ENCODE data around the gene GNG4. TPM values are rescaled to one million over a fixed set of nuclear protein-coding genes. Genes with fewer than 3 reads are reported as not detected.
A peak's percentile ranks its signal among the peaks of the same experiment; 100 is the strongest.
"Not testable (repeated sequence)": the region's sequence is repeated elsewhere in the genome, so short reads cannot be mapped to it uniquely, and the experiment has no call there.

Gene GNG4
- polyA plus RNA-seq, 1 experiment = 0.33 TPM

DNA sequence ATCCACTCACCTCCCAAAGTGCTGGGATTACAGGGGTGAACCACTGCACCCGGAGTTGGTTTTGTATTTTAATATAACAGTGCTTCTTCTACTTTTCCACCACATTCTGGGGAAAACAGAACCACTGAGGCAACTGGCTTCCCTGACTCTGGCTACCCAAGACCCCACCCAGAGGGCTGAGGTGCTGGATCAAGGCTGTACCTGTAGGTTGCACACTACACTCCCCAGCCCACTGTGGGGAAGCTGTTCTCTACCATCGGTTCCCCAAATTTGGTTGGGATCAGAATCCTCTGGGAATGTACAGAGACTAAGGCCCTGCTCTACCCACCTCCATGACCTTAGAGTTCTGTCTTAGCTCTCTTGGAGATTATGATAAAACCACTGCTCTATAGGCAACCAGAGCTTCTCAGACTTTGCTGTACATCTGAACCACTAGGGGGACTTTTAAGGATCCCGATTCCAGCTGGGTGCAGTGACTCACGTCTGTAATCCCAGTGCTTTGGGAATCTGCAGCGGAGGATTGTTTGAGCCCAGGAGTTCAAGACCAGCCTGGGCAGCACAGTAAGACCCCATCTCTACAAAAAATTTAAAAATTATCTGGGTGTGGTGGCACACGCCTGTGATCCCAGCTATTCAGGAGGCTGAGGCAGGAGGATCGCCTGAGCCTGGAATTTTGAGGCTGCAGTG is 51.6 kb downstream of the GNG4 start:
- peak; percentile 10 for DNase-seq (ENCODE audit: low read depth, low spot score)
- POLR2A ChIA-PET = interaction anchor here (0.6 kb wide), 1 partner anchor 65 kb away, joined by 3 read pairs; no protein-coding TSS in a partner anchor

GRCh38 chr1:235595079-235595478 is 54.5 kb downstream of the GNG4 start:
- POLR2A ChIA-PET = interaction anchor here (0.6 kb wide), 1 partner anchor 204 kb away, joined by 4 read pairs; no protein-coding TSS in a partner anchor
- no peak for DNase-seq (ENCODE audit: low read depth, low spot score)
- Histone ChIP-seq H3K4me3 (ENCODE audit: low read depth, low read length) (no peak overlapping the region), H3K9me3 (ENCODE audit: control insufficient read depth, insufficient read depth, low read length) (no peaks in the 10 kb centered on the region; the same call in 1 of the 2 replicates), H3K27ac (ENCODE audit: low read depth, low read length) (no peak overlapping the region), H3K27me3 (ENCODE audit: control insufficient read depth, insufficient read depth, low read length) (no peaks in the 10 kb centered on the region)
- CTCF ChIA-PET = no interaction called here
- TF ChIP-seq, protein P1, sequence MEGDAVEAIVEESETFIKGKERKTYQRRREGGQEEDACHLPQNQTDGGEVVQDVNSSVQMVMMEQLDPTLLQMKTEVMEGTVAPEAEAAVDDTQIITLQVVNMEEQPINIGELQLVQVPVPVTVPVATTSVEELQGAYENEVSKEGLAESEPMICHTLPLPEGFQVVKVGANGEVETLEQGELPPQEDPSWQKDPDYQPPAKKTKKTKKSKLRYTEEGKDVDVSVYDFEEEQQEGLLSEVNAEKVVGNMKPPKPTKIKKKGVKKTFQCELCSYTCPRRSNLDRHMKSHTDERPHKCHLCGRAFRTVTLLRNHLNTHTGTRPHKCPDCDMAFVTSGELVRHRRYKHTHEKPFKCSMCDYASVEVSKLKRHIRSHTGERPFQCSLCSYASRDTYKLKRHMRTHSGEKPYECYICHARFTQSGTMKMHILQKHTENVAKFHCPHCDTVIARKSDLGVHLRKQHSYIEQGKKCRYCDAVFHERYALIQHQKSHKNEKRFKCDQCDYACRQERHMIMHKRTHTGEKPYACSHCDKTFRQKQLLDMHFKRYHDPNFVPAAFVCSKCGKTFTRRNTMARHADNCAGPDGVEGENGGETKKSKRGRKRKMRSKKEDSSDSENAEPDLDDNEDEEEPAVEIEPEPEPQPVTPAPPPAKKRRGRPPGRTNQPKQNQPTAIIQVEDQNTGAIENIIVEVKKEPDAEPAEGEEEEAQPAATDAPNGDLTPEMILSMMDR (IDR thresholded peaks at IDR 0.05; ENCODE audit: low read depth, low read length) = no peak

More for the DNA sequence above, 51.6 kb downstream of the GNG4 start:
- CTCF ChIA-PET = interaction anchor here (0.7 to 3.8 kb wide), 11 partner anchors 9 to 374 kb away, joined by 3 to 15 read pairs (median 4); no protein-coding TSS in a partner anchor
- Histone ChIP-seq H3K4me3 (ENCODE audit: low read depth, low read length) (no peak overlapping the region), H3K27me3 (ENCODE audit: control insufficient read depth, insufficient read depth, low read length) (no peaks in the 10 kb centered on the region), H3K27ac (ENCODE audit: low read depth, low read length) (no peak overlapping the region), H3K9me3 (ENCODE audit: control insufficient read depth, insufficient read depth, low read length) (no peaks in the 10 kb centered on the region; the same call in 1 of the 2 replicates)
- TF ChIP-seq, protein P1 (IDR thresholded peaks at IDR 0.05; ENCODE audit: low read depth, low read length) = peak; percentile 54

DNA sequence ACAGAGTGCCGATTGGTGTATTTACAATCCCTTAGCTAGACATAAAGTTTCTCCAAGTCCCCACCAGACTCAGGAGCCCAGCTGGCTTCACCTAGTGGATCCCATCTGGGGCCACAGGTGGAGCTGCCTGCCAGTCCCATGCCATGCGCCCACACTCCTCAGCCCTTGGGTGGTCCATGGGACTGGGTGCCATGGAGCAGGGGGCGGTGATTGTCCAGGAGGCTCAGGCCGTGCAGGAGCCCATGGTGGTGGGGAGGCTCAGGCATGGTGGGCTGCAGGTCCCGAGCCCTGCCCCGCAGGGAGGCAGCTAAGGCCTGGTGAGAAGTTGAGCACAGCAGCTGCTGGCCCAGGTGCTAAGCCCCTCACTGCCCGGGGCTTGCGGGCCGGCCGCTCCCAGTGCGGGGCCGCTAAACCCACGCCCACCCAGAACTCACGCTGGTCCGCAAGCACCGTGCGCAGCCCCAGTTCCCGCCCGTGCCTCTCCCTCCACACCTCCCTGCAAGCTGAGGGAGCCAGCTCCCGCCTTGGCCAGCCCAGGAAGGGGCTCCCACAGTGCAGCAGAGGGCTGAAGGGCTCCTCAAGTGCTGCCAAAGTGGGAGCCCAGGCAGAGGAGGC is 55.2 kb downstream of the GNG4 start:
- H3K27me3 ChIP-seq (ENCODE audit: control insufficient read depth, insufficient read depth, low read length); H3K9me3 ChIP-seq (ENCODE audit: control insufficient read depth, insufficient read depth, low read length); DNase-seq (ENCODE audit: low read depth, low spot score); H3K4me3 ChIP-seq (ENCODE audit: low read depth, low read length); H3K27ac ChIP-seq (ENCODE audit: low read depth, low read length); CTCF ChIA-PET; POLR2A ChIA-PET: not testable (repeated sequence)

GRCh38 chr1:235588916-235589515 is 60.6 kb downstream of the GNG4 start:
- POLR2A ChIA-PET = no interaction called here
- Histone ChIP-seq H3K4me3 (ENCODE audit: low read depth, low read length) (no peak overlapping the region), H3K27ac (ENCODE audit: low read depth, low read length) (no peak overlapping the region), H3K9me3 (ENCODE audit: control insufficient read depth, insufficient read depth, low read length) (peaks cover 15% of the 10 kb centered on the region), H3K27me3 (ENCODE audit: control insufficient read depth, insufficient read depth, low read length) (peaks cover 9% of the 10 kb centered on the region)
- CTCF ChIA-PET = interaction anchor here (1.1 to 1.8 kb wide), 3 partner anchors 9 to 382 kb away, joined by 3 to 5 read pairs (median 3); no protein-coding TSS in a partner anchor
- no peak for DNase-seq (ENCODE audit: low read depth, low spot score)
- TF ChIP-seq, protein P1 (IDR thresholded peaks at IDR 0.05; ENCODE audit: low read depth, low read length) = no peak

GRCh38 chr1:235588156-235588555 is 61.4 kb downstream of the GNG4 start:
- POLR2A ChIA-PET = no interaction called here
- H3K27ac ChIP-seq (ENCODE audit: low read depth, low read length) = no peak overlapping the region
- CTCF ChIA-PET = interaction anchor here (1.8 kb wide), 1 partner anchor 383 kb away, joined by 5 read pairs; no protein-coding TSS in a partner anchor
- peaks cover 15% of the 10 kb centered on the region for H3K9me3 ChIP-seq (ENCODE audit: control insufficient read depth, insufficient read depth, low read length)
- no peak overlapping the region for H3K4me3 ChIP-seq (ENCODE audit: low read depth, low read length)
- DNase-seq (ENCODE audit: low read depth, low spot score) = no peak
- TF ChIP-seq, protein P1 (IDR thresholded peaks at IDR 0.05; ENCODE audit: low read depth, low read length) = no peak
- H3K27me3 ChIP-seq (ENCODE audit: control insufficient read depth, insufficient read depth, low read length) = peaks cover 12% of the 10 kb centered on the region

All from AG04450 (cell line).